GM18505 (cell line): Measurements from ENCODE around the gene KRT2.

Experiments used
- ATAC-seq: cut with Tn5 transposase; IDR thresholded peaks from one replicate; pipeline ENCODE4 v1.9.1; 2021; ENCODE audit not compliant: unreplicated experiment
- POLR2A ChIP-seq: IDR thresholded peaks from 4 replicates; pipeline ENCODE4 v1.6.1; 2011; ENCODE audit warnings: borderline replicate concordance; ENCODE audit not compliant: insufficient read depth, insufficient read length; ENCODE audit errors: extremely low read depth

KRT2 gene

DNA sequence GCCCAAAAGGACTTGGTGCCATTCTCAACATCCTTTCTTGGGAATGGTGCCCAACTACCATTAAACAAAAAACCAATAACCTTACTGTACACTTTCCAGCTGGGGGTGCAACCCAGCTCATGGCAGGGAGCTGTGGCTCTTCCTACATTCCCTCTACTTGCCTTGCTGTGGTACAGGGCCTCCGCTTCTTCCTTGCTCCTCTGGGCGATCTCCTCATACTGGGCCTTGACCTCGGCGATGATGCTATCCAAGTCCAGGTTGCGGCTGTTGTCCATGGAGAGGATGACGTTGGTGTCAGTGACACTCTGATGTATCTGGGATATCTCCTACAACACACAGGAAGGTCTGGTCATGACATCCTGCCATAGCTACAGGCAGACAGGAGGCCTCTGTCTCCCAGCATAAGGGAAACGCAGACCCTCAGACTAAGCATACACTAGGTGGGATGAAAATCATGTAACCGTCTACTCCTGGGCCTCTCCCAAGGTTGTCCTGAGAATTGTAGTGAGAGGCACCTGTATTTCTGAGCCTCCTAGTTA, 3.9 kb downstream of the KRT2 start:
- ATAC-seq: no peak
- no peak for TF ChIP-seq POLR2A

DNA sequence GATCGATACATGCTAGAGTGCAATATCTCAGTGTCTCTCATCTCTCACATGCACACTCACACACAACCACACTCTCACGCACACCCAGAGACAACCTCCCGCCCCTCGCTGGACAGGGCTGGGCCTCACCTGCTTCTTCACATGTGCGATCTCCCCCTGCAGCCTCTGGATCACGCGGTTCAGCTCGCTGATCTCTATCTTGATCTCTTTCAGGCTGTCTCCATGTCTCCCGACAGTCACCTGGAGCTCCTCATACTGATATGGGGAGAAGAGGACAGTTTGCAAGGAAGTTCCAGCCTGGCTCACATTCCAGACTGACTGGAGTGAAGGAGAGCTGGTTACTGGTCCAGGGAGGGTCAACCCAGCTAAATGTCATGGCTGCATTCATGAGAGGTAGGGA, 4.4 kb downstream of the KRT2 start:
- ATAC-seq: no peak
- TF ChIP-seq POLR2A: no peak

DNA sequence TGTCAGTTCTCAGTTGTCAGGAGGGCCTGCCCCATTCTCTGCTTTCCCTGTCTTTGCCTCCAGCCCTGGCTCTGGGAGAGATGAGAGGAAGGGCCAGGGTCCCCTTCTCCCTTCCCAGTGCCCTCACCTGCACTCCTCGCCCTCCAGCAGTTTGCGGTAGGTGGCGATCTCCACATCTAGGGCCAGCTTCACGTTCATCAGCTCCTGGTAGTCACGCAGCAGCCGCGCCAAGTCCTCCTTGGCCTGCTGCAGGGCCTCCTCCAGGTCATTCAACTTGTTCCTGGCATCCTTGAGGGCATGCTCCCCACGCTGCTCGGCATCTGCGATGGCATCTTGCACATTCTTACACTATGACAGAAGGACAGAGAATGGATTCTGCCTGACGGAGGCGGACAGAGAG, 5.4 kb downstream of the KRT2 start:
- TF ChIP-seq POLR2A: no peak
- ATAC-seq: no peak

DNA sequence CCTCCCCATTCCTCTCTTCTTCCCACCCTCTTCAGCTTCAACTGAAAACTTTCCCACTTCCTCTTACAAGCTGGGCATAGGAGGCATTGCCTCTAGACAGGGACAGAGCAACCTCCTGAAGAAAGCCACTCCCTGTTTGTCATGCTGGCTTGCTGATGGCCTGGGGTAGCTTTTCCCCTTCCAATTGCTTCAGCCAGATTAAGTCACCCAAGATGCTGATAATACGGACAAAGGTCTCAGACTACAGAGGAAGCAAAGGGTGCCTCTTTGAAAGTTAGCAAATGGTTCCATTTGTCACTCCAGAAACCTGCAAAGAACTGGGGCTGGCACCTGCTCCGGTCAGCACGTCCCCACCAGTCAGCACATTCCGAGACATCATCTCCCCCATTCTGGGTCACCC, 6.0 kb downstream of the KRT2 start:
- no peak for TF ChIP-seq POLR2A
- ATAC-seq: no peak

DNA sequence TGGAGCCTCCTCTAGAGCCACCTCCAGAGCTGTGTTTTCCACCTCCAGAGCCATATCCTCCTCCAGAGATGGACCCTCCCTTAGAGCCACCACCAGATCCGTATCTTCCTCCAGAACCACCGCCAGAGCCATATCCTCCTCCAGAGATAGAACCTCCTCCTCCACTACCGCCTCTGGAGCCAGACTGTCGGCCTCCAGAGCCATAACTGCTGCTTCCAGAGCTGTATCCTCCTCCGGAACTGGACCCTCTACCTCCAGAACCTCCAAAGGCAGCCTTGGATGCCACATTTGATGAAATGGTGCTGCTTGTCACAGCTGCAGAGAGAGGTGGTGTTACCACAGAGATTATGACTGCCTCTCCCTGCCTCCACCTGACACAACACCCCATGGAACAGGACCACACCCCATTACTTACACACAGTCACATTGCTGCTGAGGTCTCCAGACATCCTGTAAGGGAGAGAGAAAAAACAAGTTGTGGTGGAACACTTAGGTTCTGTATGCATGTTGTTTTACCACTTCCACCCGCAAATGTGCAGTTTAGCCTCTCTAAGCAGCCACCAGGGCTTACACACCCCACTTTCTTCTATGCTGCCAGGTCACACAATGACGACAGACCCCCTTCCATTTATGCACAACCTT, 6.8 kb downstream of the KRT2 start:
- no peak for ATAC-seq
- TF ChIP-seq POLR2A: no peak

DNA sequence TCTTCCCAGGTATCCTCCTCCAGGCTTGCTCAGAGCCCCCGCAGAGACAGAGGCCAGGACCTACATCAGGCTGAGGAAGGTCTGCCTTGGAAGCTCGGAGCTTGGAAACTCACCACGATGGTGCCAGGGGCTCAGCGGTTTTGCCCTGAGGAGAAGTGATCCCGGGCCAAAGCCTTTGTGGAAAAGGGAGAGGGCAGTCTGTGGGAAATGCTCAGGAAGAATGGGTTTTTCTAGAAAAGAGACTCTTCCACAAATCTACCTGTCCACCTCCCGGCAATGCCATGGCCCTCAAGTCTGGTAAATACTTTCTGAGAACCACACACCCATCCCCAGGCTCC, 8.0 kb downstream of the KRT2 start:
- no peak for TF ChIP-seq POLR2A
- no peak for ATAC-seq

DNA sequence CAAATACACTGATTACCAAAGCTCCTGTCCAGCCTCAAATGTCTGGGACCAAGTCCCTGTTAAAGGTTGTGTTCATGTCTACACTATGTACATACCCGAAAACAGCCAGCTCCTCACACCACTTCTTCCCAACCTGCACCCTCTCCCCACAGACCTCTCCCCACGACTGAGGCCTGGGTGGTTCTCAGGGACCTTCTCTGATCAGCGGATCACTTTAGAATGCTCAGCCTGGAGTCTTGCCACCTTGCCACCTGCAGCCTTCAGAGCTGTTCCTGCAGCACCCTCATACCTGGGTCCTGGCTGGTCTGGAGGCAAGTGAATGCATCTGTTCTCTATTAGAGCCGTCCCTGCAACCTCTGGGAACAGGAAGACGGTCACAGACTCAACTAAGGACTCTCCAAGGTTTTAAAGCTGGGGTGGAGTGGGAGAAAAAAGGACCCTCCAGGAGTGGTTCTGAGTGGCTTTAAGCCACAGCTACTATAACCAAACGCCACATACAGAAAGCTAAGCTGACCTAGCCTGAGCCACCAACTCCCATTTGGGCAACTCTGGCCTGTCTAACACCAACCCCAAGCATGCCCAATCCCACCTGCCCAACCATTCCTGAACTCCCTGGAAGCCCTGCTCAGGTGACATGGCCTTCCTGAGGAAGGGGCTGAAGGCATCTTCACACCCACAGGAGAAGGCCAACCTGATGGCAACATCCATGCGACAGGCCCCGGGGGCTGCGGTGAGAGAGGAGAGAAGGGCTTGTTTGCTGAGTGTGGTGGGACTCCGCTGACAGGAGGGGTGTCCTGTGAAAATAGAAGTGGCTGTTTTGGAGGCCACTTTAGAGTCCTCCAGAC, 8.6 kb downstream of the KRT2 start:
- no peak for TF ChIP-seq POLR2A
- ATAC-seq: no peak

DNA sequence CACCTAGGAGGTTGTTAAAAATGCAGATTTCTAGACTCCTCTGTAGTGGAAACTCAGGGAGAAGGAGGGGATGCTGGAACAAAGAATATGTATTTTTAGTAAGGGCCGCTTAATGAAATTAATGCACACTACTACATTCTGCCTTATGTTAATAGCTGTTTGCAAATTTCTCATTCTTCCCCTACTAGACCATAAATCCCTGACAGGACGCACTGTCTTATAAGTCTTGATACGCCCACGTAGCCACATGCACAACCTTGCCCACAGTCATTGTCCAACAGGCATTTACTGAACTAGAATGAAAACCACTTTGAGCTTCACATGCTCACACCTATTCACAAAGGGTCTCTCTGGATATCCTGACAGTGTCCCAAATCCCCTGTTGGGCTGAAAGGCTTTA, 10.5 kb downstream of the KRT2 start:
- TF ChIP-seq POLR2A: no peak
- no peak for ATAC-seq

DNA sequence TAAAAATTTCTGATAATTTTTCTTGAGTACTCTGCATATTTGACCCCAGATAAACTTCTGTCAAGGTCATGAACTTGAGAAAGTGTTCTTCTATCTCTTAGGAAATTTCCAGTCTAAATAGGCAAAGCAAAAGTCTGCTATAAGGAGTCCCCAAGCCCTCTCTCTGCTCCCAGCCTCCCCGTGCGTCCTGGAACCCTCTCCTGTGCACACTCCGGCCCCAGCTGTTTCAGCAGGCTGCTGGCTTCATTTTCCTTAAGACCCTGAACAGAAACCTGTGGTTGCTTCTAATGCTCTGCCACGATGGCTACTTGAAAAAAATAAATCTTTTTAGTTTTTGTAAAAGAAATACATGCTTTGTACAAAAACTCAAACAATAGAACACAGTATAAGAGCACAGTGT, 14.7 kb downstream of the KRT2 start:
- no peak for TF ChIP-seq POLR2A
- no peak for ATAC-seq

DNA sequence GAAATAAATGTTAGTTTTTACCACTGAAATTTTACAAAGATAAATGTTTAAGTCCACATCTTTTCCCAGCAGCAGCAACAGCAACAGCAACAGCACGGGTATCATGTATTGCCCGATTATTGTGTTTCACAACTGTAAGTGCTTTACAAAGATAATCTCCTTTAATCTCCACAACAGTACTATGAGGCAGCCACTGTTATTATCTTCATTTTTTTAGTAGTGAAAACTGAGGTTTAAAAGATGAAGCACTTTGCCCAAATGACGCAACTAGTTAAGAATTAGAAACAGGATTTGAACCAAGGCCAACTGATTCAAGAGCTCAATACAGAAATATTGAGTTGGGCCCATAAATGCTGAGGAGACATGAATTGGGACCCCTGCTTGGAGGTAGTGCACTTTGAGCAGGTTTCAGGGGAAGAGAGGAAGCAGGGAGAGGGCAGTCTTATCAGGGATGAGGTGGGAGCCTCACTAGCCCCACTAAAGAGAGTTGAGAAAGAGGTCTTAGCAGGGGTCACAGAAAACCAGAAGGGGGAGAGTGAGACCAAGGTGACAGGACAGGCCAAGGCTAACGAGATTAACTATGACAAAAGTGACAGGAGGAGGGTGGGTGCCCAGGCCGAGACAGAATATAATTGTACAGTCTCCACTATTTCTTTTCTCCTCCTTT, 15.3 kb downstream of the KRT2 start:
- no peak for ATAC-seq

DNA sequence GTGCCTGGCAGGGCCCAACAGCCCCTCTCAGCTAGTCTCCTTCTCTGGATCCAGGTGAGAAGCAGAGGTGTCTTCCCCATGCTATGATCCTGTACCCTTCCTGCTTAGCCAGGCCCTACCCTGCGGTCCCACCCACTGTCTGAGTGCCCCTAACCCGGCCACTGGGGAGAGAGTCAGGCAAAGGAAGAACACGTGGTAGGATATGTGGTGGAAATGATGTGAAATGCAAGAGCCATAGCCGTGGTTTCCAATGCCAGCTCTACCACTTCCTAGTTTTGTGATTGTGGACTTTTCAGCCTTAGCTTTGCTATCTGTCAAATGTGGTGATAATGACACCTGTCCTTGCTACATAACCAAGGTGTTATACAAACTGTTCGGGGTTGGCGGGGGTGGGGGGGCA, 15.8 kb downstream of the KRT2 start:
- ATAC-seq: no peak
- no peak for TF ChIP-seq POLR2A

More for the DNA sequence above, 15.3 kb downstream of the KRT2 start:
- no peak for TF ChIP-seq POLR2A

DNA sequence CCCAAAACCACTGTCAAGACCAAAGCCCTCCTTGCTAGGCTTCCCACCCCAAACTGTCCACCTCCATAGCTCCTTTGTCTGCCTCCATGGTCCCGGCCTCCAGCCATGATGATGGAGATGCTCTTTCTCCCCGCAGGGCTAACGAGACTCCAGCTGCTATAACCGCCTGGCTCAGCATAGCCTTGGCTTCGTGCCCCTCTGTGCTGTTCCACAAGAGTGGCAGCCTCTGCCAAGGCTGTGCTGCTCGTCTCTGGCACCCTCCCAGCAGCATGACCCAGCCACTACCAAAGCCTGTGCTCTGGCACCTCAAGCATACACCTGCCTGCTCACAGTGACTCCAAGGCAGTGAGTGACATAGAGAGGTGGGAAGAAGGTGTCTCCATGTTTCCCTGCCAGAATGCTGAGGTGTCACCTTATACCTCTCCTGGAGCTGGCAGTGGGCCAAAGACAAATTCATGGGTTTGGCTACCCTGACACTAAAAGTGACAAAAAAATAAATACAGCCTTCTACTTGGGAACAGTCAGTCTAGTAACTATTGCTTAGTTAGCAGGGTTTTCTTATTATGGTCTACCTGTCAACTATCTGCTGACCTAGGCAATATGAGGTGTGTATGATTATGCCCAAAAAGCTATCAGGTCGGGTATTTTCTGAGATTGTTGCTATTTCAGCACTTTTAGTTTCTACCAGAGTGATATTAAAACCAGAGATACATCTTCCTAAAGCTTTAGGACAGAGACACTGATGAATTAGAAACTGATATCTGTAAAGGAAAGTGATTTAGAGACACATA, 17.6 kb downstream of the KRT2 start:
- no peak for ATAC-seq
- TF ChIP-seq POLR2A: no peak

DNA sequence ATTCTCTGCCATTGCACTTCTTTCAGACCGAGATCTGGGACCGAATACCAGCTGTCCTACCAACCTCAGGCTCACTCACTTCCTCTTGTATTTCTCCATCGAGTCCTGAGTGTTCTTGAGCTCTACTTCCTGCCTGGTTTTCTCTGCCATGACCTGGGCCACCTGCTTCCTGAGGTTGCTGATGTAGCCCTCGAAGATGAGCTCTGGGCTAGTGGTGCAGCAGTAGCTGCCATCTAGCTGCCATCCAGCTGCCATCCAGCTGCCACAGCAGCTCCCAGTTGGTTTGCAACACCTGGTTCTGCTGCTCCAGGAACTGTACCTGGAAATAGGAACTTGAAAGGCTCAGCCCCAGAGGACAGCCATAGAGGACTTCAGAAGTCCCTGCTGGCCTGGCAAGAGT, 18.6 kb downstream of the KRT2 start:
- TF ChIP-seq POLR2A: no peak
- ATAC-seq: no peak
